A673 (cell line): ENCODE data around the gene TEX44. TPM values are rescaled to one million over a fixed set of nuclear protein-coding genes. Genes with fewer than 3 reads are reported as not detected.
A peak's percentile ranks its signal among the peaks of the same experiment; 100 is the strongest.

Experiments used
- BruUV-seq: library from RNA; stranded (reverse); fragments of 400-500 nt; replicated peaks from 2 replicates; lab custom pipeline; 2021; lab: Mats Ljungman, UMichigan
- CTCF ChIA-PET: fragments of 300-600 bp; sonication (Branson Sonifier 250); formaldehyde crosslinking; loops from one replicate; lab custom pipeline; 2022; ENCODE audit warnings: antibody characterized with exemption; lab: Charles Lee
- POLR2A ChIA-PET: fragments of 300-600 bp; sonication (Branson Sonifier 250); formaldehyde crosslinking; loops from one replicate; lab custom pipeline; 2022; ENCODE audit warnings: antibody characterized with exemption; ENCODE audit not compliant: low non-redundant PET; lab: Charles Lee
- DNase-seq: peaks from one replicate; pipeline ENCODE4 v3.0.0-alpha.2; 2015; ENCODE audit warnings: low spot score
- H3K27ac ChIP-seq: fragments of 200-600 bp; sonication (generic); 2 replicates; pipeline ENCODE4 v1.5.1; 2016; ENCODE audit warnings: mixed run types, low read depth, mild to moderate bottlenecking, mixed read lengths, antibody characterized with exemption, low read length; ENCODE audit not compliant: poor library complexity, severe bottlenecking
- H3K27me3 ChIP-seq: fragments of 200-600 bp; sonication (generic); replicated peaks from 2 replicates; pipeline ENCODE4 v1.6.1; 2017; ENCODE audit warnings: mixed run types, low read depth, mild to moderate bottlenecking, mixed read lengths, antibody characterized with exemption, low read length; ENCODE audit not compliant: insufficient read depth, poor library complexity
- H3K36me3 ChIP-seq: fragments of 200-600 bp; sonication (generic); 2 replicates; pipeline ENCODE4 v1.6.1; 2016; ENCODE audit warnings: mixed run types, mild to moderate bottlenecking, mixed read lengths, antibody characterized with exemption, low read length; ENCODE audit not compliant: insufficient read depth, poor library complexity, severe bottlenecking
- H3K4me1 ChIP-seq: fragments of 200-600 bp; sonication (generic); 2 replicates; pipeline ENCODE4 v1.6.1; 2017; ENCODE audit warnings: mixed run types, mild to moderate bottlenecking, mixed read lengths, antibody characterized with exemption, low read length; ENCODE audit not compliant: insufficient read depth, poor library complexity, severe bottlenecking
- H3K4me3 ChIP-seq: fragments of 200-600 bp; sonication (generic); 2 replicates; pipeline ENCODE4 v1.5.1; 2016; ENCODE audit warnings: low read depth, mixed run types, mild to moderate bottlenecking, mixed read lengths, low read length; ENCODE audit not compliant: poor library complexity, severe bottlenecking
- H3K9me3 ChIP-seq: fragments of 200-600 bp; sonication (generic); 2 replicates; pipeline ENCODE4 v1.6.1; 2016; ENCODE audit warnings: mixed run types, low read depth, mild to moderate bottlenecking, mixed read lengths, antibody characterized with exemption, low read length; ENCODE audit not compliant: poor library complexity, severe bottlenecking
- CTCF ChIP-seq: fragments of 300-800, 200-600 bp; sonication (generic); conservative IDR thresholded peaks from 2 replicates; pipeline ENCODE4 v1.5.1; 2017; ENCODE audit warnings: low read depth, mild to moderate bottlenecking, antibody characterized with exemption, low read length, moderate library complexity, mixed read lengths
- EZH2 ChIP-seq: fragments of 200-600 bp; sonication (generic); IDR thresholded peaks from 2 replicates; pipeline ENCODE4 v1.6.1; 2017; ENCODE audit warnings: borderline replicate concordance, low read depth, mild to moderate bottlenecking, mixed read lengths, antibody characterized with exemption, low read length; ENCODE audit not compliant: poor library complexity, severe bottlenecking
- intact Hi-C: fragments of 100-400 bp; cut with micrococcal nuclease; formaldehyde crosslinking; loops from one replicate; pipeline ENCODE4 v1.10.0; 2022; ENCODE audit not compliant: unreplicated experiment
- total RNA-seq: library from RNA; stranded (reverse); gene quantifications from 2 replicates; pipeline ENCODE4 v1.2.3, GENCODE V29; 2021

The TEX44 gene
- total RNA-seq, 1 experiment from 2014 or later: not detected

- intact Hi-C loops: no loop called here
- no peaks in the 10 kb centered on the region for H3K27me3 ChIP-seq
- no peaks in the 10 kb centered on the region for H3K4me1 ChIP-seq
- H3K4me3 ChIP-seq: no peak overlapping the region
- peaks cover 14% of the 10 kb centered on the region for H3K9me3 ChIP-seq
- DNase-seq: no peak
- H3K27ac ChIP-seq: no peak overlapping the region
- H3K36me3 ChIP-seq: no peaks in the 10 kb centered on the region
- ChIA-PET CTCF (no interaction called here), POLR2A (no interaction called here)
- TF ChIP-seq CTCF: no peak
- no peak for TF ChIP-seq EZH2
- BruUV-seq: no TSS peak
Measured at GRCh38 chr2:231556981-231557380, 35.7 kb upstream of the TEX44 start.

GRCh38 chr2:231557571-231558217 is 35.0 kb upstream of the TEX44 start:
- Histone ChIP-seq H3K9me3 (peaks cover 8% of the 10 kb centered on the region), H3K27ac (no peak overlapping the region), H3K36me3 (no peaks in the 10 kb centered on the region), H3K27me3 (no peaks in the 10 kb centered on the region), H3K4me3 (no peak overlapping the region), H3K4me1 (no peaks in the 10 kb centered on the region)
- ChIA-PET POLR2A (no interaction called here), CTCF (interaction anchor here (0.6 to 1.5 kb wide), 4 partner anchors 75 to 977 kb away, joined by 3 to 11 read pairs (median 5); no protein-coding TSS in a partner anchor)
- intact Hi-C loops: loop anchor here (1.0 kb wide), 1 partner anchor 75 kb away; no protein-coding TSS in a partner anchor
- DNase-seq: peak; percentile 83
- TF ChIP-seq CTCF: peak; percentile 75
- no peak for TF ChIP-seq EZH2
- BruUV-seq: no TSS peak

- POLR2A ChIA-PET: interaction anchor here (0.6 kb wide), 1 partner anchor 99 kb away, joined by 4 read pairs; the partner anchor contains the start of gene NCL
- BruUV-seq: no TSS peak
- Histone ChIP-seq H3K36me3 (no peaks in the 10 kb centered on the region), H3K27ac (no peak overlapping the region), H3K4me3 (no peak overlapping the region), H3K27me3 (no peaks in the 10 kb centered on the region), H3K4me1 (no peaks in the 10 kb centered on the region), H3K9me3 (no peaks in the 10 kb centered on the region)
- CTCF ChIA-PET: interaction anchor here (0.5 to 2.1 kb wide), 4 partner anchors 18 to 204 kb away, joined by 3 to 19 read pairs (median 10); no protein-coding TSS in a partner anchor
- TF ChIP-seq CTCF (peak; percentile 64), EZH2 (no peak)
- DNase-seq: peak; percentile 71
- intact Hi-C loops: loop anchor here (1.0 to 10.0 kb wide), 3 partner anchors 38 to 339 kb away; no protein-coding TSS in a partner anchor
Measured at GRCh38 chr2:231563378-231563961, 29.2 kb upstream of the TEX44 start.
